Cardiac fibroblast (primary cell): ENCODE results near the gene CEP68.
A peak's percentile ranks its signal among the peaks of the same experiment; 100 is the strongest.
"Not testable (repeated sequence)": the region's sequence is repeated elsewhere in the genome, so short reads cannot be mapped to it uniquely, and the experiment has no call there.

Experiments used
- DNase-seq, 2 donors: peaks; one replicate each; pipeline versions ENCODE4 v3.0.0 to v3.0.0-alpha.2; 2010; ENCODE audit warnings: low read depth in 2 of 2
- H3K4me3 ChIP-seq, 2 donors: replicated peaks in 1 of 2; 1 replicate in 1 of 2; 2 replicates in 1 of 2; pipeline ENCODE4 v1.5.1; 2011; ENCODE audit warnings: low read depth in 2 of 2, low read length in 2 of 2, mild to moderate bottlenecking in 2 of 2, moderate library complexity in 1 of 2
- CTCF ChIP-seq: IDR thresholded peaks from one replicate; pipeline ENCODE4 v1.5.1; 2011; ENCODE audit warnings: low read depth, mild to moderate bottlenecking, low read length, inconsistent platforms

CEP68 gene

GRCh38 chr2:65120990-65121693 lies 64.9 kb downstream of the CEP68 start:
- TF ChIP-seq CTCF, result no peak
- H3K4me3 ChIP-seq, result no peak overlapping the region
- DNase-seq, result no peak

- H3K4me3 ChIP-seq, result no peak overlapping the region
- TF ChIP-seq CTCF, result no peak
- no peak for DNase-seq
Observed at GRCh38 chr2:65122313-65122712, 66.1 kb downstream of the CEP68 start.

GRCh38 chr2:65125457-65125856 lies 69.2 kb downstream of the CEP68 start:
- peak; percentile 44 to 64 for DNase-seq
- H3K4me3 ChIP-seq, result not testable (repeated sequence)

DNA sequence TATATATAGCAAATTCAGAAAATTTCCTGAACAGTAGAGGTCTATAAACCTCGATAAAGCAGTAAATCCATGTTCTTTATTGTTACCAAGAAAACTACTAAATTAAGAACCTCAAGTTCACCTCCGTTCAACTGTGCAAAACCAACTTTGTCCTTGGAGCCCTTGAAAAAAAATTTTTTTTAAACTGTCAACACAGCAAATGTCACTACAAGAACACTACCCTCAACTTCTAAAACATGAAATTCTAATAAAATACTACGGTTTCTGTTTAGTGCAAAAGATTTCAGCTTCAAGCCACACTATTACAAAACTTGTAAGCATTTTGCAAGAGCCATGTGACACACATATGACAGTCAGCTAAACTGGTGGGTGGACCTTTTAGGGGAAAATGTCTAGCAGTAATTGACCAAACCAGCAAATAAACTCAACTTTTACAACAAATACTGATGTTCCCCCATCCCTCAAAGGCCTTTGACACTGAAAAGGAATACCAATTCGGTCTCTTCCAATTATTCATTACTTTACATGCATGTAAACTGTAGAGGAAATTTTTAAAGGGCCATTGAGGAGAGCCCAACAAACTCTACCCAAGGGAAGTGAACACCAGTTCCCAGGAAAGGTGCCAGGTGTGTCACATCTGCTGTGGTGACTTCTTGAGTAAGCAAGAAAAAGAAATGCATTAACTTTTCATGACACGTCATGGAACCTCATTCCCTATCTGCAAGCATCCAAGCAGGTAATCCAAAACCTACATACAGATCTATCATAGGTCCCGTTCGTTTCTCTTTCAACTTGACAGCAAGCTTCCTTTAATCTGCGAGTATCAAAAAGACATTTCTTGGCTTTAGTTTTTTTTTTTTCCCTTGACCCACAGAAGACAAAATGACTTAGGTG lies 72.3 kb downstream of the CEP68 start:
- peak; percentile 41 to 62 for DNase-seq
- TF ChIP-seq CTCF, result no peak
- peak overlapping the region; percentile 89 to 94 for H3K4me3 ChIP-seq

DNA sequence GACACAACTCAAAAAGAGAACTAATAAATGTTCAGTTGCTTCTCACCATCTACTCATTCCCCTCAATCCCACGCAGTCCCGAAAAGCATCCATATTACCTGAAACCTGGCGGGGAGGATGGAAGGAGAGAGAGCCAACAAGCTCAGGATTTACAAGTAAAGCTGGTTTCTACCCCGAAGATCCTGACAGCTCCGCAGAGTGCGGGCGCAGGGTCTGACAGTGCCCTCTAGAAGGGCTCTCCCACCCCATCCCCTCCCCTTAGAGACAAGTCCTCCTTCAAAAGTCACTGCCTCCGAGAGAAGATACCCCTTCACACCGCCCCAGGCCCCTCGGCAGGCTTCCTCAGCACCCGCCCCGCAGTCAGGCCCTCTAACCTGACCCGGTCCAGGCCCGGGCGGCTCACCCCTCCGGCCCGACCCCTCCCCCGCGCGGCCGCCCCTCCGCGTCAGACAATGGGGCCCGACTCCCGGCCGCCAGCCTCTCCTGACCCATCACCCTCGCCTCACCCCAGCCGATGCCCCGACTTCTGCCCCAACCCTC lies 73.1 kb downstream of the CEP68 start:
- no peak for TF ChIP-seq CTCF
- peak; percentile 21 to 26 for DNase-seq

DNA sequence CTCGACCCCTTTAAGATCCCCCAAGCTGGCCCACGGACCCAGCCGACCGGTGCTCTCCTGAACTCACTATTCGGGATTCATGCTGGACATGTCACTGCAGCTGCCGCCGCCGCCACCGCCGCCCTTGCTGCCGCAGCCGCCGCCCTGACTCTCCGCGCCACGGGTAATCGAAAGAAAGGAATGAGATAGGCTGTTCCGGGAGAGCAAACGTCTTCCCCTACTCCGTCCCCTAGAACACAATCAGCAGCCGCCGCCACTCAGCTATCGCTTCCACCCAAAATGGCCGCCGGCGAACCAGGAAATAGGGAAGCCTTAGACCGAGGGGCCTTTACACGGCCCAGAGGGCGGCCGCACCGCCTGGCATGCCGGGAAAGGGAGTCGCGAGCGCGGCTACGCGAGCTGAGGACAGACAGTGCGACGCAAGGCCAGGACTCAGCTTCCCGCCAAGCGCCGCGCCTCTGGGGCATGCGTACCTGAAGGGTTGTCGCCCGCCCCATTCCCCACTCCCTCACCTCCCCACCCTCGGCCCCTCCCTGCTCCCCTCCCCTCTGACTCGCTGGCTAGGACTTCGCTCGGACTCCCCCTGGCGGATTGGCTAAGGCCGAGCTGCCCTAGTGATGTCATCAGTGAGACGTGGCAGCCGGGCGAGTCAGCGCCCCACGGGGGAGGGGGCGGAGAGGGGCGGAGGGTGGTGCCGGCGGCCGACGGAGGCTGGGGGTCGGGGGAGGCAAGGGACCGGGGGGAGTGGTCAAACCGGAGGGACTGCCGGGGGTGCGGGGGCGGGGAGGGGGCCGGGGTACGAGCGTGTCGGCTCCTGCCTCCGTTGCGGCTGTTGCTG lies 73.8 kb downstream of the CEP68 start, which contains the start of gene RAB1A:
Gene RAB1A (minus strand): TSS at position 281 of the 838 bp plus-strand sequence. CDS start 191 bp downstream, at position 90.
- no peak for TF ChIP-seq CTCF
- DNase-seq, result peak; percentile 100
- peak within 1 kb of the TSS; percentile 89 to 94 for H3K4me3 ChIP-seq

More for the DNA sequence above, 73.1 kb downstream of the CEP68 start:
- peak overlapping the region; percentile 89 to 94 for H3K4me3 ChIP-seq
